CD4-positive, alpha-beta T cell (primary cell): ENCODE data around the gene NUAK1. TPM values are rescaled to one million over a fixed set of nuclear protein-coding genes. Genes with fewer than 3 reads are reported as not detected.

Experiments
- ATAC-seq: fragments of 200-7000 bp; cut with Tn5 transposase; one replicate; pipeline ENCODE4 v1.10.0; 2022; ENCODE audit warnings: mild to moderate bottlenecking; ENCODE audit not compliant: poor library complexity
- CTCF ChIA-PET: fragments of 350-600 bp; sonication (Branson Sonifier 250); formaldehyde crosslinking; loops from one replicate; lab custom pipeline; 2021; ENCODE audit warnings: antibody characterized with exemption, inconsistent platforms; lab: Charles Lee
- POLR2A ChIA-PET: fragments of 350-600 bp; sonication (Branson Sonifier 250); formaldehyde crosslinking; loops from one replicate; lab custom pipeline; 2021; ENCODE audit warnings: antibody characterized with exemption, inconsistent platforms; lab: Charles Lee
- DNase-seq, 14 experiments: peaks; one replicate each; pipeline ENCODE4 v3.0.0-alpha.2; 2013 to 2020; ENCODE audit warnings: mixed read lengths in 2 of 14
- H3K27ac ChIP-seq, 2 donors: one replicate each; pipeline versions ENCODE4 v1.5.1 to v1.7.0; 2013; ENCODE audit warnings: low read length in 2 of 2, low read depth in 1 of 2, mild to moderate bottlenecking in 1 of 2
- H3K27me3 ChIP-seq, 2 experiments: 1 replicate in 1 of 2; 2 replicates in 1 of 2; pipeline versions ENCODE4 v1.6.1 to v1.7.0; 2013; ENCODE audit warnings: low read length in 2 of 2, control low read depth in 1 of 2, mild to moderate bottlenecking in 1 of 2, moderate library complexity in 1 of 2; ENCODE audit not compliant: insufficient read depth in 2 of 2, control insufficient read depth in 1 of 2
- H3K36me3 ChIP-seq: one replicate; pipeline ENCODE4 v1.6.1; 2013; ENCODE audit warnings: low read length, control low read depth; ENCODE audit not compliant: insufficient read depth
- H3K4me1 ChIP-seq: one replicate; pipeline ENCODE4 v1.6.1; 2013; ENCODE audit warnings: low read length, control low read depth; ENCODE audit not compliant: insufficient read depth
- H3K4me3 ChIP-seq: one replicate; pipeline ENCODE4 v1.5.1; 2013; ENCODE audit warnings: mild to moderate bottlenecking, low read length, moderate library complexity
- H3K9me3 ChIP-seq, 2 experiments: 1 replicate in 1 of 2; 2 replicates in 1 of 2; pipeline versions ENCODE4 v1.6.1 to v1.7.0; 2013; ENCODE audit warnings: low read length in 2 of 2, mild to moderate bottlenecking in 2 of 2, control low read depth in 1 of 2, moderate library complexity in 1 of 2; ENCODE audit not compliant: control insufficient read depth in 1 of 2, insufficient read depth in 1 of 2
- H3K27ac Mint-ChIP-seq: one replicate; pipeline ENCODE4 v1.8.0; 2020; ENCODE audit warnings: mixed read lengths
- H3K27me3 Mint-ChIP-seq: one replicate; pipeline ENCODE4 v1.8.0; 2021; ENCODE audit warnings: mixed read lengths
- H3K36me3 Mint-ChIP-seq: one replicate; pipeline ENCODE4 v1.8.0; 2021; ENCODE audit warnings: low read depth, mixed read lengths
- H3K4me1 Mint-ChIP-seq: one replicate; pipeline ENCODE4 v1.8.0; 2021; ENCODE audit warnings: low read depth, mixed read lengths
- H3K4me3 Mint-ChIP-seq: one replicate; pipeline ENCODE4 v1.8.0; 2020; ENCODE audit warnings: mild to moderate bottlenecking, mixed read lengths
- H3K9me3 Mint-ChIP-seq: one replicate; pipeline ENCODE4 v1.8.0; 2020; ENCODE audit warnings: mixed read lengths
- intact Hi-C, 2 experiments: fragments of 100-400 bp; cut with DNase I in 1 of 2; cut with micrococcal nuclease in 1 of 2; formaldehyde crosslinking; loops; one replicate each; pipeline versions ENCODE4 v1.15.1 to v1.9.0; 2023 to 2025; cut with DNase I, micrococcal nuclease
- total RNA-seq, 174 experiments: library from RNA in 2 of 174; stranded (reverse) in 2 of 174; gene quantifications; one replicate each; pipeline ENCODE4 v1.2.3 and lab custom pipeline; 2021 to 2026
- TF ChIP-seq, protein P1 (sequence below): fragments of 200-600 bp; IDR thresholded peaks from one replicate; pipeline ENCODE4 v1.8.0; 2022; ENCODE audit warnings: antibody characterized with exemption, mild to moderate bottlenecking

The NUAK1 gene
- total RNA-seq, 2 experiments from 2014 or later: 0.16 TPM; not detected in 1

DNA sequence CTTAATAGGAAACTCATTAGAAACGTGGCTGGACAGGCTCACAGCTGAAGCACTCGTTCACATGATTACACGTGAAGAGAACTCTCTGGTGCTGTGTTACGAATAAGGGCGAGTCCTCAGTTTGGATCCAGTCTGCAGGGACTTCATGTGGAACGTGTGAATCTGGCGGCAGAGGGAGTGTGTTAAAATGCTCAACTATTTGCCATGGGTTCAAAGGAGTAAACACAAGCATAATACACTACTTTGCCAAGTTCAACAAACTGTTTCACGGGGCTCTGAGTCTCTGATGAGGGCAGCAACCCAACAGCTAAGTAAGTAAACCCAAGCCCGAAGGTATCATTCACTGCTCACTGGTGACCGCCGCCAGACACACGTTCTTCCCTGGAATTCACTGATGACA lies 42.4 kb downstream of the NUAK1 start:
- TF ChIP-seq, protein P1, sequence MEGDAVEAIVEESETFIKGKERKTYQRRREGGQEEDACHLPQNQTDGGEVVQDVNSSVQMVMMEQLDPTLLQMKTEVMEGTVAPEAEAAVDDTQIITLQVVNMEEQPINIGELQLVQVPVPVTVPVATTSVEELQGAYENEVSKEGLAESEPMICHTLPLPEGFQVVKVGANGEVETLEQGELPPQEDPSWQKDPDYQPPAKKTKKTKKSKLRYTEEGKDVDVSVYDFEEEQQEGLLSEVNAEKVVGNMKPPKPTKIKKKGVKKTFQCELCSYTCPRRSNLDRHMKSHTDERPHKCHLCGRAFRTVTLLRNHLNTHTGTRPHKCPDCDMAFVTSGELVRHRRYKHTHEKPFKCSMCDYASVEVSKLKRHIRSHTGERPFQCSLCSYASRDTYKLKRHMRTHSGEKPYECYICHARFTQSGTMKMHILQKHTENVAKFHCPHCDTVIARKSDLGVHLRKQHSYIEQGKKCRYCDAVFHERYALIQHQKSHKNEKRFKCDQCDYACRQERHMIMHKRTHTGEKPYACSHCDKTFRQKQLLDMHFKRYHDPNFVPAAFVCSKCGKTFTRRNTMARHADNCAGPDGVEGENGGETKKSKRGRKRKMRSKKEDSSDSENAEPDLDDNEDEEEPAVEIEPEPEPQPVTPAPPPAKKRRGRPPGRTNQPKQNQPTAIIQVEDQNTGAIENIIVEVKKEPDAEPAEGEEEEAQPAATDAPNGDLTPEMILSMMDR: no peak
- CTCF ChIA-PET: no interaction called here

DNA sequence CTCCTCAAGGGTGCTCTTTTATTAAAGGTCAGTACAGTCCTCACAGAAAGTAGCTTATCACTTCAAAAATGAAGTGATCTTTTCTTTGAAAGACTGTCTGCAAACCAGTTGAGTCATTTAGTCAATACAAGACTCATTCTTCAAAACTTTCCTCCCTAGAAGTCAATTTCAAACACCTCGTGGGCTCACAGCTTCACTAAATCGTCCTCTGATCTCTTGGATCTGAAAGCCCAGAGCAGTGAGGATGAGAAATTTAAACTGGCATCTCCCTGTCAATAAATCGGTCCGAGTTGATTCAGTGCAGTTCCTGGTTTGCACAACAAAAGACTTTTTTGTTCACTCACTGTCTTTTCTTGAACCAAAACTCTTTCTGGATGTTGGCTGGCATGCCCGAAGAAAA lies 44.5 kb downstream of the NUAK1 start:
- Histone ChIP-seq H3K9me3 (no peaks in the 10 kb centered on the region), H3K27me3 (peaks cover 0 to 5% of the 10 kb centered on the region in 2 experiments), H3K4me1 (no peaks in the 10 kb centered on the region), H3K4me3 (no peak overlapping the region), H3K36me3 (no peaks in the 10 kb centered on the region), H3K27ac (no peak overlapping the region)
- ChIA-PET CTCF (no interaction called here), POLR2A (no interaction called here)
- TF ChIP-seq, protein P1: no peak
- Mint-ChIP-seq H3K4me1 (no peaks in the 10 kb centered on the region), H3K4me3 (no peak overlapping the region), H3K36me3 (no peaks in the 10 kb centered on the region), H3K27me3 (peaks cover 17% of the 10 kb centered on the region), H3K27ac (no peak overlapping the region), H3K9me3 (no peaks in the 10 kb centered on the region)
- ATAC-seq: no peak
- intact Hi-C loops: no loop called here
- DNase-seq: no peak

More for the DNA sequence above, 42.4 kb downstream of the NUAK1 start:
- Histone ChIP-seq H3K4me1 (no peaks in the 10 kb centered on the region), H3K36me3 (no peaks in the 10 kb centered on the region), H3K27me3 (peaks cover 0 to 5% of the 10 kb centered on the region in 2 experiments), H3K27ac (no peak overlapping the region), H3K9me3 (no peaks in the 10 kb centered on the region), H3K4me3 (no peak overlapping the region)
- POLR2A ChIA-PET: no interaction called here
- Mint-ChIP-seq H3K9me3 (no peaks in the 10 kb centered on the region), H3K27ac (no peak overlapping the region), H3K4me3 (no peak overlapping the region), H3K36me3 (no peaks in the 10 kb centered on the region), H3K27me3 (peaks cover 22% of the 10 kb centered on the region), H3K4me1 (no peaks in the 10 kb centered on the region)
- DNase-seq (no peak), ATAC-seq (no peak)
- intact Hi-C loops: no loop called here

DNA sequence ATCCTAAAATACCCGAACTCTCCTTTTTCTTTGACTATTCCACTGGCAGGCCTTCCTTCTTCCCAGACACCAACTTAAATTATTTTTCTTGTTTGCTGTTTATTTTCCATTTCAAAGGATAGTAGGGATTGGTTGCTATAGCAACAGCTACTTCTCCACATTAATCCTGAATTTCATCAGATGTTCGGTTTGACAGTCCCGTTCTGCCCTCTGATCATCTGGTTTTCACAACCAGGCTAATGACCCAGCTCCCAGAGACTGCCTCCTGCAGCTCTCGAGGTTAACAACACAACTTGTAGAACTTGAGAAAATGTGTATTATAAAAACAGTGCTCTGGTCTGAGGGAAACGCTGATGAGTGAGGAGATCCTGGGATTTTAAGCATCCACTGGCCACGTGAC lies 45.5 kb downstream of the NUAK1 start:
- intact Hi-C loops: no loop called here
- H3K36me3 Mint-ChIP-seq: no peaks in the 10 kb centered on the region
- ChIA-PET POLR2A (interaction anchor here (0.7 kb wide), 1 partner anchor 179 kb away, joined by 4 read pairs; no protein-coding TSS in a partner anchor), CTCF (no interaction called here)
- no peaks in the 10 kb centered on the region for H3K4me1 ChIP-seq
- no peaks in the 10 kb centered on the region for H3K27me3 ChIP-seq
- H3K9me3 ChIP-seq: no peaks in the 10 kb centered on the region
- no peak overlapping the region for H3K4me3 ChIP-seq
- no peak overlapping the region for H3K27ac Mint-ChIP-seq
- ATAC-seq (no peak), DNase-seq (no peak)
- H3K27me3 Mint-ChIP-seq: peaks cover 14% of the 10 kb centered on the region
- TF ChIP-seq, protein P1: no peak
- no peaks in the 10 kb centered on the region for H3K36me3 ChIP-seq
- H3K27ac ChIP-seq: no peak overlapping the region
- H3K4me1 Mint-ChIP-seq: no peaks in the 10 kb centered on the region
- no peaks in the 10 kb centered on the region for H3K9me3 Mint-ChIP-seq
- H3K4me3 Mint-ChIP-seq: no peak overlapping the region
